Endothelial cell of umbilical vein (primary cell): ENCODE measurements around the gene KCNRG. TPM values are rescaled to one million over a fixed set of nuclear protein-coding genes. Genes with fewer than 3 reads are reported as not detected.

Experiments used
- BruUV-seq: library from RNA; stranded (reverse); fragments of 400-500 nt; replicated peaks from 2 replicates; lab custom pipeline; 2021; lab: Mats Ljungman, UMichigan
- CTCF ChIA-PET: fragments of 300-600, 350-600 bp; sonication (Branson Sonifier 250); formaldehyde crosslinking; loops from one replicate; lab custom pipeline; 2021; ENCODE audit warnings: antibody characterized with exemption, inconsistent platforms; lab: Charles Lee
- POLR2A ChIA-PET: fragments of 300-600, 350-600 bp; sonication (Branson Sonifier 250); formaldehyde crosslinking; loops from one replicate; lab custom pipeline; 2021; ENCODE audit warnings: antibody characterized with exemption, inconsistent platforms; lab: Charles Lee
- DNase-seq: peaks from one replicate; pipeline ENCODE4 v3.0.0-alpha.2; 2011; ENCODE audit warnings: low read depth, low spot score
- FAIRE-seq: peaks from 2 replicates; lab custom pipeline; 2011; peaks lifted over from hg19 to GRCh38; lab: Jason Lieb, UNC
- H2AFZ ChIP-seq: 2 replicates; pipeline ENCODE4 v1.6.0; 2012; ENCODE audit warnings: low read depth, low read length, control low read depth, inconsistent platforms
- H3K27ac ChIP-seq: 2 replicates; pipeline ENCODE4 v1.5.1; 2011; ENCODE audit warnings: low read depth, mild to moderate bottlenecking, control low read depth, low read length, moderate library complexity; ENCODE audit not compliant: insufficient read depth
- H3K27me3 ChIP-seq, 2 experiments: 2 replicates each; pipeline versions ENCODE4 v1.6.0 to v1.6.1; 2011; ENCODE audit warnings: low read length in 2 of 2, mixed read lengths in 1 of 2; ENCODE audit not compliant: control insufficient read depth in 2 of 2, insufficient read depth in 2 of 2
- H3K36me3 ChIP-seq, 2 experiments: 2 replicates in 1 of 2; 3 replicates in 1 of 2; pipeline ENCODE4 v1.5.1; 2011; ENCODE audit warnings: low read length in 2 of 2, mild to moderate bottlenecking in 1 of 2, moderate library complexity in 1 of 2; ENCODE audit not compliant: control insufficient read depth in 2 of 2, insufficient read depth in 2 of 2; ENCODE audit errors: extremely low read depth in 1 of 2
- H3K4me1 ChIP-seq: 3 replicates; pipeline ENCODE4 v1.5.1; 2011; ENCODE audit warnings: mild to moderate bottlenecking, low read length; ENCODE audit not compliant: control insufficient read depth, insufficient read depth; ENCODE audit errors: extremely low read depth
- H3K4me2 ChIP-seq: 2 replicates; pipeline ENCODE4 v1.6.1; 2011; ENCODE audit warnings: low read length, control low read depth, mixed read lengths; ENCODE audit not compliant: insufficient read depth
- H3K4me3 ChIP-seq, 3 experiments: fragments of 200-600 bp in 1 of 3; sonication (generic), shearing (Covaris generic) in 1 of 3; replicated peaks in 1 of 3; 2 replicates each; pipeline ENCODE4 v1.5.1; 2011 to 2016; ENCODE audit warnings: control low read depth in 3 of 3, low read length in 3 of 3, mild to moderate bottlenecking in 2 of 3, inconsistent platforms in 1 of 3, low read depth in 1 of 3, moderate library complexity in 1 of 3; ENCODE audit not compliant: insufficient read depth in 1 of 3
- H3K79me2 ChIP-seq: 2 replicates; pipeline ENCODE4 v1.6.0; 2012; ENCODE audit warnings: low read length, inconsistent platforms; ENCODE audit not compliant: control insufficient read depth, insufficient read depth
- H3K9ac ChIP-seq: replicated peaks from 2 replicates; pipeline ENCODE3; 2011; ENCODE audit warnings: low read length, control low read depth; ENCODE audit not compliant: insufficient read depth; ENCODE audit errors: extremely low read depth
- H3K9me1 ChIP-seq: replicated peaks from 3 replicates; pipeline ENCODE4 v1.6.0; 2011; ENCODE audit warnings: mild to moderate bottlenecking, low read length; ENCODE audit not compliant: control insufficient read depth, insufficient read depth; ENCODE audit errors: extremely low read depth
- H3K9me3 ChIP-seq: replicated peaks from 2 replicates; pipeline ENCODE4 v1.5.1; 2012; ENCODE audit warnings: low read length, inconsistent platforms; ENCODE audit not compliant: control insufficient read depth, insufficient read depth
- H4K20me1 ChIP-seq: replicated peaks from 2 replicates; pipeline ENCODE3; 2011; ENCODE audit warnings: mild to moderate bottlenecking, low read length; ENCODE audit not compliant: control insufficient read depth, insufficient read depth; ENCODE audit errors: extremely low read depth
- EZH2 ChIP-seq: IDR thresholded peaks from 2 replicates; pipeline ENCODE4 v1.6.1; 2012; ENCODE audit warnings: borderline replicate concordance, low read depth, mild to moderate bottlenecking, moderate library complexity, low read length, inconsistent platforms; ENCODE audit not compliant: severe bottlenecking
- FOS ChIP-seq: IDR thresholded peaks from 2 replicates; pipeline ENCODE4 v1.6.1; 2011; ENCODE audit warnings: mild to moderate bottlenecking, low read length, moderate library complexity, borderline replicate concordance; ENCODE audit not compliant: insufficient read depth
- GATA2 ChIP-seq: IDR thresholded peaks from 2 replicates; pipeline ENCODE4 v1.7.0; 2011; ENCODE audit warnings: low read depth, mild to moderate bottlenecking, moderate library complexity, mixed read lengths, low read length; ENCODE audit not compliant: insufficient read length, insufficient read depth
- JUN ChIP-seq: IDR thresholded peaks from 2 replicates; pipeline ENCODE4 v1.6.1; 2011; ENCODE audit warnings: borderline replicate concordance, low read depth; ENCODE audit not compliant: insufficient read length, insufficient read depth
- MAX ChIP-seq: IDR thresholded peaks from 2 replicates; pipeline ENCODE4 v1.6.1; 2011; ENCODE audit not compliant: insufficient read depth, insufficient read length
- MYC ChIP-seq: IDR thresholded peaks from one replicate; pipeline ENCODE4 v1.6.1; 2011; ENCODE audit warnings: mild to moderate bottlenecking, low read depth, low read length
- POLR2A ChIP-seq: IDR thresholded peaks from 2 replicates; pipeline ENCODE4 v1.6.1; 2012; ENCODE audit warnings: low read depth, mild to moderate bottlenecking, control low read depth, low read length
- POLR2AphosphoS5 ChIP-seq: IDR thresholded peaks from 2 replicates; pipeline ENCODE4 v1.6.1; 2012; ENCODE audit warnings: low read depth, mild to moderate bottlenecking, control low read depth, low read length, moderate library complexity; ENCODE audit not compliant: insufficient read depth
- dilution Hi-C: fragments of 300-500 bp; cut with MboI; formaldehyde crosslinking; loops from one replicate; pipeline ENCODE4 v1.15.0; 2019; ENCODE audit warnings: low sequenced_read_pairs; ENCODE audit not compliant: extremely low pct_ligation_motif_present
- intact Hi-C: fragments of 100-400 bp; cut with micrococcal nuclease; formaldehyde crosslinking; loops from one replicate; pipeline ENCODE4 v1.10.0; 2022
- polyA plus RNA-seq, 4 experiments: library from polyadenylated mRNA; depleted of rRNA in 3 of 4; stranded (reverse) in 3 of 4; unstranded in 1 of 4; fragments of >200 nt; gene quantifications; 2 replicates each; pipeline versions ENCODE4 v1.2.1 to v1.2.3, GENCODE V29; 2011 to 2012; ENCODE audit warnings: missing spikeins in 1 of 4
- total RNA-seq: library from RNA; stranded (reverse); gene quantifications from 2 replicates; pipeline ENCODE4 v1.2.3, GENCODE V29; 2021
- TF ChIP-seq, protein P1 (sequence below), 2 donors: IDR thresholded peaks; 1 replicate in 1 of 2; 2 replicates in 1 of 2; pipeline ENCODE4 v1.5.1; 2011; ENCODE audit warnings: low read length in 2 of 2, mild to moderate bottlenecking in 2 of 2, moderate library complexity in 2 of 2, control low read depth in 1 of 2, inconsistent platforms in 1 of 2, low read depth in 1 of 2; ENCODE audit not compliant: insufficient read depth in 1 of 2; ENCODE audit errors: extremely low read depth in 1 of 2

KCNRG gene
- total and polyA plus RNA-seq, 2 donors (not counting 3 experiments of a cell fraction or from before 2014, with no cell fraction given): 0.86 to 1.3 TPM

- TF ChIP-seq EZH2 (no peak), JUN (no peak), POLR2A (no peak), FOS (no peak), MYC (no peak), MAX (no peak), POLR2AphosphoS5 (no peak), GATA2 (no peak)
- TF ChIP-seq, protein P1, sequence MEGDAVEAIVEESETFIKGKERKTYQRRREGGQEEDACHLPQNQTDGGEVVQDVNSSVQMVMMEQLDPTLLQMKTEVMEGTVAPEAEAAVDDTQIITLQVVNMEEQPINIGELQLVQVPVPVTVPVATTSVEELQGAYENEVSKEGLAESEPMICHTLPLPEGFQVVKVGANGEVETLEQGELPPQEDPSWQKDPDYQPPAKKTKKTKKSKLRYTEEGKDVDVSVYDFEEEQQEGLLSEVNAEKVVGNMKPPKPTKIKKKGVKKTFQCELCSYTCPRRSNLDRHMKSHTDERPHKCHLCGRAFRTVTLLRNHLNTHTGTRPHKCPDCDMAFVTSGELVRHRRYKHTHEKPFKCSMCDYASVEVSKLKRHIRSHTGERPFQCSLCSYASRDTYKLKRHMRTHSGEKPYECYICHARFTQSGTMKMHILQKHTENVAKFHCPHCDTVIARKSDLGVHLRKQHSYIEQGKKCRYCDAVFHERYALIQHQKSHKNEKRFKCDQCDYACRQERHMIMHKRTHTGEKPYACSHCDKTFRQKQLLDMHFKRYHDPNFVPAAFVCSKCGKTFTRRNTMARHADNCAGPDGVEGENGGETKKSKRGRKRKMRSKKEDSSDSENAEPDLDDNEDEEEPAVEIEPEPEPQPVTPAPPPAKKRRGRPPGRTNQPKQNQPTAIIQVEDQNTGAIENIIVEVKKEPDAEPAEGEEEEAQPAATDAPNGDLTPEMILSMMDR (IDR thresholded peaks at IDR 0.05; ENCODE audit: extremely low read depth in 1 of 2, insufficient read depth in 1 of 2, low read depth in 1 of 2, low read length in 2 of 2): no peak
- Histone ChIP-seq H3K79me2 (no peaks in the 10 kb centered on the region), H3K27ac (no peak overlapping the region), H3K4me3 (no peak overlapping the region), H3K36me3 (peaks cover 0 to 3% of the 10 kb centered on the region in 2 experiments), H3K9ac (no peak overlapping the region), H4K20me1 (no peaks in the 10 kb centered on the region), H3K4me1 (no peaks in the 10 kb centered on the region), H2AFZ (no peak overlapping the region), H3K9me3 (no peaks in the 10 kb centered on the region), H3K27me3 (no peaks in the 10 kb centered on the region), H3K4me2 (no peak overlapping the region), H3K9me1 (no peaks in the 10 kb centered on the region)
- intact Hi-C loops: no loop called here
- ChIA-PET CTCF (no interaction called here), POLR2A (no interaction called here)
- BruUV-seq: no TSS peak
- DNase-seq (no peak), FAIRE-seq (no peak)
- dilution Hi-C loops: no loop called here
These were observed 11.7 kb downstream of the KCNRG start for GRCh38 chr13:50026788-50027473.
